ENCODE data around the gene RAB21. TPM values are rescaled to one million over a fixed set of nuclear protein-coding genes. Genes with fewer than 3 reads are reported as not detected.

RAB21 gene
- total RNA-seq, 1 experiment from 2014 or later: 53.0 TPM

- no peak overlapping the region for H3K14ac ChIP-seq (ENCODE audit: insufficient read depth, low read length)
Observed at GRCh38 chr12:71764587-71765321, 10.1 kb downstream of the RAB21 start.

More at GRCh38 chr12:71764587-71765321, 10.1 kb downstream of the RAB21 start:
- no peak overlapping the region for H4K8ac ChIP-seq (replicated peaks; ENCODE audit: insufficient read length, low read depth, low read length)
- no peaks in the 10 kb centered on the region for H3K27me3 ChIP-seq (ENCODE audit: insufficient read depth, low read length)
- no peaks in the 10 kb centered on the region for H4K20me1 ChIP-seq (ENCODE audit: control insufficient read depth, insufficient read depth, insufficient read length)
- H3K23ac ChIP-seq (ENCODE audit: insufficient read length, low read depth, low read length): no peak overlapping the region
- H3K18ac ChIP-seq (ENCODE audit: insufficient read length, low read depth, low read length): no peak overlapping the region
- no peak overlapping the region for H3K56ac ChIP-seq (ENCODE audit: insufficient read length, low read depth, low read length)
- no peak overlapping the region for H2AFZ ChIP-seq (ENCODE audit: low read length)
- no peaks in the 10 kb centered on the region for H3K9me3 ChIP-seq (ENCODE audit: control insufficient read depth, low read depth, low read length)
- peaks cover 7% of the 10 kb centered on the region for H3K79me1 ChIP-seq (ENCODE audit: insufficient read depth, low read depth, low read length, poor library complexity, severe bottlenecking)
- Mint-ChIP-seq H3K4me1 (peaks cover 13 to 14% of the 10 kb centered on the region in 2 experiments), H3K9me3 (peaks cover 0 to 2% of the 10 kb centered on the region in 2 experiments; a peak in 1 of 5 replicates), H3K36me3 (ENCODE audit: insufficient read depth in 1 of 3, low read depth in 3 of 3) (peaks cover 0 to 2% (median 0%) of the 10 kb centered on the region in 3 experiments; a peak in 2 of 7 replicates), H3K27me3 (ENCODE audit: low read depth) (no peaks in the 10 kb centered on the region), H3K4me3 (no peak overlapping the region), H3K27ac (peak overlapping the region in 1 of 3 experiments; percentile 27; a peak in 1 of 7 replicates)
- no peak overlapping the region for H2AK5ac ChIP-seq (ENCODE audit: insufficient read length, low read length)
- H2BK120ac ChIP-seq (ENCODE audit: low read depth, low read length, poor library complexity, severe bottlenecking): no peak overlapping the region
- TF ChIP-seq CTCF (conservative IDR thresholded peaks at IDR 0.05): no peak
- H2BK5ac ChIP-seq (ENCODE audit: insufficient read length, low read length): no peak overlapping the region
- no peak overlapping the region for H4K5ac ChIP-seq (ENCODE audit: insufficient read length, low read depth, low read length)
- H3T11ph ChIP-seq (ENCODE audit: low read length): no peak overlapping the region
- no peak overlapping the region for H4K91ac ChIP-seq (ENCODE audit: insufficient read length, low read depth, low read length)
- peaks cover 30% of the 10 kb centered on the region; the same call in 1 of the 2 replicates for H3K79me2 ChIP-seq (ENCODE audit: insufficient read depth, low read length)
- no peak overlapping the region for H3K4ac ChIP-seq (ENCODE audit: low read depth, low read length)
- no CpG with 5 or more reads among the region's 6 CpGs for WGBS (ENCODE audit: extremely low coverage, insufficient read length, low lambda C conversion rate)
- H3K4me1 ChIP-seq (ENCODE audit: insufficient read depth, low read length): no peaks in the 10 kb centered on the region; the same call in 1 of the 2 replicates
- H3K27ac ChIP-seq (ENCODE audit: insufficient read length, low read depth, low read length): no peak overlapping the region
- no peak for DNase-seq
- H2BK15ac ChIP-seq (ENCODE audit: low read depth, low read length): no peak overlapping the region
- no peak overlapping the region for H3K9ac ChIP-seq (ENCODE audit: extremely low read depth, insufficient read length, low read length)
- H2BK20ac ChIP-seq (ENCODE audit: low read depth, low read length, poor library complexity, severe bottlenecking): no peak overlapping the region
- H3K23me2 ChIP-seq (ENCODE audit: insufficient read length, low read depth, low read length, poor library complexity, severe bottlenecking): no peaks in the 10 kb centered on the region
- H2BK12ac ChIP-seq (ENCODE audit: insufficient read length, low read depth, low read length): no peak overlapping the region
- no peak overlapping the region for H3K4me2 ChIP-seq (ENCODE audit: insufficient read depth, insufficient read length, low read length)

Measured in H9 (cell line).